Activated CD8-positive, alpha-beta memory T cell treated with anti-CD3 and anti-CD28 coated beads, Interleukin-2, amount 50 U/mL, for 24 hours (primary cell): ENCODE data around the gene ANAPC7.
"Not testable (repeated sequence)": the region's sequence is repeated elsewhere in the genome, so short reads cannot be mapped to it uniquely, and the experiment has no call there.

ENCODE experiments used
- DNase-seq: peaks from one replicate; pipeline ENCODE4 v3.0.0-alpha.2; 2020; ENCODE audit errors: extremely low read depth

The ANAPC7 gene

DNA sequence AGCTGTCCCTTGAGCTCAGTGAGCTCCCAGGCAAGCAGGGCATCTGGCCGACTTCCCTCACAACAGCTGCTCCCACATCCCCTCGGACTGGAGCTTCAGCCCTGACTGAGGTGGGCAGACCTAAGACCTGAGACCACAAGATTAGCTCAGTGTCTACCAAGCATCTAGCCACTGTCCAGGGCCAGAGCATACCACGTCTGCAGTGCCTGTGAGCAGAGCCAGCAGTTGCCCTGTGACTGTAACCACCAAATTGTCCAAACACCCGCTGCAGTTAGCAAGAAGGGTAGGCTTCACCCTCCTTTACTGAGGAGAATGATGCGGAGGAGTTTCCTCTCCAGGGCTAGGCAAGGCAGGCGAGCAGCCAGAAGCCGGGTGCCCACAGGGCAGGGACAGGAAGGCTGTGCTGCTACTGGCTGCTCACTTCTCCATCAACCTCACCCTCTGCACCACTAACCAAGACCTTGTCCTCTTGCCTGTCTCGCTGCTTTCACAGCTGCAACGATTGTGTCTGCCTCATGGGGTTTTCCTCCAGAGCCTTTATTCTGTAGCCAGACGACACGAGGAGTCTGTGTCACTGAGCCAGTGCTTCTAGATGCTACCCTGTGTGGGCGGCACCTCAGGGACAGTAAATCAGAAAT lies 53.9 kb downstream of the ANAPC7 start:
- DNase-seq: no peak

DNA sequence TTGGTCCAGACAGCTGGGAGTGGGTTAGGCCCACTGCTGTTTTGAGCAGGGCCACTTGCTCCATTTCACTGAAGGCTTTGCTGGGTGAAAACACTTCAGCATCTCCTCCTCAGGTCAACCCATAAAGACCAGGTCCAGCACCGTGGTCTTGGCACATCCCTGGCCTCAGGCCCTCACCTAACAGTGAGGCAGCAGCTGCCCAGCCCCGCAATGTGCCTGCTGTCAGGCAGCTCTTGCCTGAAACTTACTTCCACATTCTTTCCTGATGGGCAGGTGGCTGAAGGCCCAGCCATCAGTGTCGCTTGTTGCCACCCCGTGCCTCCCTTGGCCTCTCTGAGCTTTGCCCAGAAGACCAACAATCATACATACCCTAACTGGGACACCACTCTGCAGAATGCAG lies 54.4 kb downstream of the ANAPC7 start:
- DNase-seq: no peak

- no peak for DNase-seq
These were observed 55.0 kb downstream of the ANAPC7 start for GRCh38 chr12:110348431-110349059.

- DNase-seq: no peak
These were observed 55.7 kb downstream of the ANAPC7 start for GRCh38 chr12:110347767-110348166.

DNA sequence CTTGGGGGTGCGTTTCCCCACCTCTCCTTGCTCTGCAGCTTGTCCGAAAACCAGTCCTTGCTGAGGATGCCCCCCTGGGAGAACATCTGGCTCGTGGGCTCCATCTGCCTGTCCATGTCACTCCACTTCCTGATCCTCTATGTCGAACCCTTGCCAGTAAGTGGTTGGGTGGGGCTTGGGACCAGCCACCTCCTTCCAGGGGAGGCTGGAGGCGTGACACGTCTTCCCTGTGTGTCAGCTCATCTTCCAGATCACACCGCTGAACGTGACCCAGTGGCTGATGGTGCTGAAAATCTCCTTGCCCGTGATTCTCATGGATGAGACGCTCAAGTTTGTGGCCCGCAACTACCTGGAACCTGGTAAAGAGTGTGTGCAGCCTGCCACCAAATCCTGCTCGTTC lies 57.5 kb downstream of the ANAPC7 start:
- DNase-seq: no peak

DNA sequence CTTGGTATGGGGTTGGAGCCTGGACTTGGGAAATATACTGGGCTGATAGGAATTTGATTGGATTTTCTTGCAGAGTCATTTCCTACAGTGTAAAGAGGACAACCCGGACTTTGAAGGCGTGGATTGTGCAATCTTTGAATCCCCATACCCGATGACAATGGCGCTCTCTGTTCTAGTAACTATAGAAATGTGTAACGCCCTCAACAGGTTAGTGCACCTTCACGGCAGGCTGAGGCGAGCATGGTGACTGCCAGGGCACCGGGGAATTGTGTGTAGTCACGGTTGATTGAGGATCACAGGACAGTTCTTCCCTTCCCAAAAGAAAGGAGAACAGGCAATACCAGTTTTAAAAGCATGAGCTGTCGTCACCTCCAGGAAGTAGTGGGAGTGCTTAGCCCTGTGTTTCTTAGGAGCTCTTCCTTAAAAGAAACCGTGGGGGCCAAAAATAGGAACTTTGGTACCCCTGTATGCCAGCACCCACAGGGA lies 58.3 kb downstream of the ANAPC7 start:
- DNase-seq: no peak

GRCh38 chr12:110344657-110345056 lies 58.9 kb downstream of the ANAPC7 start:
- no peak for DNase-seq

GRCh38 chr12:110343736-110344555 lies 59.6 kb downstream of the ANAPC7 start:
- DNase-seq: no peak

DNA sequence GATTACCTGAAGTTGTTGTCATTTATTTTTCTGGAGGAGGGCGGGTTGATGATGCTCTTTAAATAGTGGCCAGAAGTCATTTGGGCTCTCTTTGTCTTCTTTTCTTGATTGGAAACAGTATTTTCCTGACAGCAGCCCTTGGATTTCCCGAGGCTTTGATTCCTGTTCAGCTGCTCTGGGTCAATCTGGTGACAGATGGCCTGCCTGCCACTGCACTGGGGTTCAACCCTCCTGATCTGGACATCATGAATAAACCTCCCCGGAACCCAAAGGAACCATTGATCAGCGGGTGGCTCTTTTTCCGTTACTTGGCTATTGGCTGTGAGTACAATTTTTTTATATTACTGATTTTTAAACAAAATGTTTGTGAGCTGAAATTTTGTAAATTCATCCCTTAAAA lies 60.4 kb downstream of the ANAPC7 start:
- no peak for DNase-seq

DNA sequence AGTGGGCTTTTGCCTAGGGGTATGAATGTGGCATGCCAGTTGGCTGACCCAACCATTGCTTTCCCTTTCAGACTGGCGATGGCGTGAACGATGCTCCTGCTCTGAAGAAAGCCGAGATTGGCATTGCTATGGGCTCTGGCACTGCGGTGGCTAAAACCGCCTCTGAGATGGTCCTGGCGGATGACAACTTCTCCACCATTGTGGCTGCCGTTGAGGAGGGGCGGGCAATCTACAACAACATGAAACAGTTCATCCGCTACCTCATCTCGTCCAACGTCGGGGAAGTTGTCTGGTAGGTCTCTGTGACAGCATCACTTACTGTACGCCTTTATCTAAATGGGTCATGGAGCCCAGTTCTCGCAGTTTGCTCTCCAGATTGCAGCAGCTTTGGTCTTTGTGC lies 61.4 kb downstream of the ANAPC7 start:
- no peak for DNase-seq

- no peak for DNase-seq
These were observed 62.8 kb downstream of the ANAPC7 start for GRCh38 chr12:110340706-110341105.

DNA sequence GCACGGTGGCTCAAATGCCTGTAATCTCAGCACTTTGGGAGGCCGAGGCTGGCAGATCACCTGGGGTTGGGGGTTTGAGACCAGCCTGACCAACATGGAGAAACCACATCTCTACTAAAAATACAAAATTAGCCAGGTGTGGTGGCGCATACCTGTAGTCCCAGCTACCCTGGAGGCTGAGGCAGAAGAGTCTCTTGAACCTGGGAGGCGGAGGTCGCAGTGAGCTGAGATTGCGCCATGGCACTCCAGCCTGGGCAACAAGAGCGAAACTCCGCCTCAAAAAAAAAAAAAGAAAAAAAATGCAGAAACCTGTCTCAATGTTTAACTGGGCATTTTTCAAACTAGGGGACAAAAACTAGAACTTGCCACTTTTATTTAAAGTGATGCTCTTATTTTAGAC lies 63.2 kb downstream of the ANAPC7 start:
- DNase-seq: not testable (repeated sequence)

- no peak for DNase-seq
These were observed 64.1 kb downstream of the ANAPC7 start for GRCh38 chr12:110339184-110339952.

DNA sequence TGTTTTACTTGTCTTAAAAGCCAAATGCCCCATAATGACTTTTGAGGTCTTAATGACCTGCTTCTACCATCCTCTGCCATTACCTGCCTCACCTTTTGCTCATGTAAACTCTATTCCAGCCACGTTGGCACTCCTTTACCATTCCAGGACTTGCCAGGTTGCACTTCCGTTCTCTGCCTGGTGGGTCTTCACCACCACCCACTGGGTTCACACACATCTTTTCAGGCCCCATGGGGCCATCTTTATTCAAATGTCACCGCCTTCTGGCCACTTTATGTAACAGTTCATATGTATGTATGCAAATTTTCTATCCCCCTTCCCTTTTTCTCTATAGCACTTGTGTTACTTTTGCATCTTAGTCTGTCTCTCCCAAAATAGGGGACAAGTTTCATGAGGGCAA lies 64.8 kb downstream of the ANAPC7 start:
- DNase-seq: no peak

DNA sequence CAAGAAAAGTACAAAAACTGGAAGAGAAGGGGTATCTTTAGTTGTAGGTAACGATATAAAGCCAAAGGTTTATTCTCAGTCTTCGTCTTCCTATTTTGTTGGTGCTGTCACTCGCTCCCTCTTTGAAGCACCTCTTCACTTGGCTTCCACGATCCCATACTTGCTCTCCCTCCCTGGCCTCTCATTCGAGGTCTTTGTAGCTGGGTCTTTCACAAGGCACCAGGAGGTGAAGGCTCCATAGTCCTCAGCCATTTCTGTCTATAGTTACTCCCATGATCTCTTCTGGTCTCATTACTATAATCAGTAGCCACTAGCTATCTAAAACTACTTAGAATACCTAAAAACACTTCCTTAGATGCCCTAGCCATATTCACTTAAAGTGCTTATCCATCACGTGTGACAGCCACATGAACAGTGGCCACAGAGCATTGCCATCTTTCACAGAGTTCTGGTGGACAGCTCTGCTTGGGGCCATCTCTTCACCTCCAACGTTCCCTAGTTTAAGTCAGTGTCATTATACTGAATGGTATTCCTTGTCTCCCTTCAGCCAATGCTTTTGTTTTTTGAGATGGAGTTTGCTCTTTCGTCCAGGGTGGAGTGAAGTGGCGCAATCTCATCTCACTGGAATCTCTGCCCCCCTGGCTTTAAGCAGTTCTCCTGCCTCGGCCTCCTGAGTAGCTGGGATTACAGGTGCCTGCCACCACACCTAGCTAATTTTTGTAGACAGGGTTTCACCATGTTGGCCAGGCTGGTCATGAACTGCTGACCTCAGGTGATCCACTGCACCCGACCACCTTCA lies 65.4 kb downstream of the ANAPC7 start:
- no peak for DNase-seq

DNA sequence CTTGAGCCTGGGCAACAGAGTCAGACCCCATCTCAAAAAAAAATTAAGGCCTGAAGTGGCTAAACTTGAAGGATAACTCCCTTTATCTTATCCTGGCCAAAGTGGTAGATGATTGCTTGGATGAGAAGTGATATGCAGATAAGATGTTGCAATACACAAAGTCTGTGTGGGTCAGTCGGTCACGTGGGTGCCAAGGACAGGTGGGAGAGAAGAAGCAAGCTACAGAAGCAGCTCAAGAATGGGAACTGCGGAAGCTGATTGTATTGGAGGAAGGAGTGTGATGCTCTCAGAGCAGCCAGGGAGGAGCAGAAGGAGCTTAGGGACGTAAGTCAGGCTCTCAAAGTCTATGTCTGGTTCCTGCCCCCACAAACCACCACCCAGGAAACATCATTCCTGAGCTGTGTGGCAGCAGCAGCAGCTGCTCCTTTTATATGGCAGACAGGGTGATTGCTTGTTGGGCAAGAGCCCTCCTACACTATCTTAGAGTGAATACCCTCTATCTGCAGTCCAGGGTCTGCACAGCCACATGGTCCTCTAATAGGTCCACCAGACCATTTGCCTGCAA lies 67.9 kb downstream of the ANAPC7 start:
- DNase-seq: no peak

- no peak for DNase-seq
These were observed 70.3 kb downstream of the ANAPC7 start for GRCh38 chr12:110333201-110333600.

DNA sequence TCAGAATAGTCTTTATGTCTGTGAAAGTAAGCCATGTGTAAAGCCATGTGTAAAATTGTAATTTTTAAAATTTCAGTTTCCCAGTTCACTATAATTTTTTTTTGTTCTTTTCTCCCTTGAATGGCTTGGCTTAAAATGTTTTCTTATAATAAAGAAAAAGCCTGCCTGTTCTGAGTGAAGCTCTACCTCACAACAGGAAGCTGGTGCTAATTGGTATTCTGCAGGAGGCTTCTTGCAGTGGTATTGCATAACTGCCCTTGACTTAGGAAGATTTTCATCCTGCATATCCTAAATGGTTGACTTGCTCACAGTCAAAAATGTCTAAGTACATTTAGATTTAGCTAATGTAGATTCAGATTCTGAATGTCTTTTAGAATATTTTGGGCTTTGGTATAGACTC lies 73.0 kb downstream of the ANAPC7 start:
- DNase-seq: no peak

- no peak for DNase-seq
These were observed 73.4 kb downstream of the ANAPC7 start for GRCh38 chr12:110330124-110330523.

DNA sequence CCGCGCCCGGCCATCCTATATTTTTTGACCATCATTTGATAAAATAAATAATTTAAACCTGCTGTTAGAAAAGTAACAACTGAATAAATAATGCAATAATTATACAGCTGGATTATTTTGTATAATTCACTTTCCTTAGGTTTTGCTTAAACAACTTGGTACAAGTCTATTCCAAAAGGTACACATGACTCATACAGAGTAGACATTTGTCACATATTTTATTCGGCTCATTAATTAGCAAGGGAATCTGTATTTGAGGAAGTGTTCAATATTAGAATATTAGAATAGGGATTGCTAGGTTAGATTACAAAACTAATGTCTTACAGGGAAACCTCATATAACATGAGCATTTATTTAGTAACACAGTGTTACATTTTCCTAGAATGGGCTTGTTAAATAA lies 73.8 kb downstream of the ANAPC7 start:
- no peak for DNase-seq
